SU-DHL-6 (cell line): ENCODE measurements around the gene CSF2RB.

Source experiments
- H2AFZ ChIP-seq: fragments of 200-600 bp; sonication (generic); 2 replicates; pipeline ENCODE4 v1.6.1; 2014; ENCODE audit warnings: low read depth, mild to moderate bottlenecking, moderate library complexity, mixed read lengths, antibody characterized with exemption, low read length; ENCODE audit not compliant: severe bottlenecking
- H3F3A ChIP-seq: fragments of 200-600 bp; shearing (Covaris generic); 2 replicates; pipeline ENCODE4 v1.6.0; 2016; ENCODE audit warnings: antibody characterized with exemption, mild to moderate bottlenecking; ENCODE audit not compliant: insufficient read depth
- H3K27ac ChIP-seq: fragments of 200-600 bp; sonication (generic); 2 replicates; pipeline ENCODE4 v1.5.1; 2016; ENCODE audit warnings: low read depth, mild to moderate bottlenecking, low read length, moderate library complexity, mixed read lengths
- H3K27me3 ChIP-seq: fragments of 200-600 bp; sonication (generic), shearing (Covaris generic); 2 replicates; pipeline ENCODE4 v1.6.0; 2014; ENCODE audit warnings: mild to moderate bottlenecking, low read length
- H3K36me3 ChIP-seq: fragments of 200-600 bp; sonication (generic); 2 replicates; pipeline ENCODE4 v1.6.1; 2014; ENCODE audit warnings: mild to moderate bottlenecking, low read length, mixed read lengths
- H3K4me2 ChIP-seq: fragments of 300-600, 200-600 bp; shearing (Covaris generic), sonication (generic); 2 replicates; pipeline ENCODE4 v1.6.0; 2014; ENCODE audit warnings: low read length, low read depth, mild to moderate bottlenecking; ENCODE audit not compliant: poor library complexity, severe bottlenecking
- H3K4me3 ChIP-seq: fragments of 200-600 bp; sonication (generic); 2 replicates; pipeline ENCODE4 v1.5.1; 2014; ENCODE audit warnings: antibody characterized with exemption, low read length, mild to moderate bottlenecking, mixed read lengths; ENCODE audit not compliant: insufficient read depth, poor library complexity, severe bottlenecking
- H3K79me2 ChIP-seq: fragments of 200-600 bp; sonication (generic); 2 replicates; pipeline ENCODE4 v1.6.1; 2014; ENCODE audit warnings: mild to moderate bottlenecking, low read length, moderate library complexity; ENCODE audit not compliant: insufficient read depth
- H3K9ac ChIP-seq: fragments of 200-600 bp; sonication (generic); 2 replicates; pipeline ENCODE4 v1.7.0; 2014; ENCODE audit warnings: mild to moderate bottlenecking, low read length
- H3K9me2 ChIP-seq: fragments of 200-600 bp; sonication (generic); replicated peaks from 2 replicates; pipeline ENCODE4 v1.6.1; 2014; ENCODE audit warnings: low read length; ENCODE audit not compliant: insufficient read depth
- H3K9me3 ChIP-seq: fragments of 200-600 bp; sonication (generic); 2 replicates; pipeline ENCODE4 v1.6.1; 2014; ENCODE audit warnings: low read length, mixed read lengths; ENCODE audit not compliant: insufficient read depth
- H4K20me1 ChIP-seq: fragments of 200-600 bp; sonication (generic); 2 replicates; pipeline ENCODE4 v1.6.1; 2014; ENCODE audit warnings: low read depth, mild to moderate bottlenecking, antibody characterized with exemption, low read length, moderate library complexity, mixed read lengths
- CTCF ChIP-seq: fragments of 200-600 bp; sonication (generic); IDR thresholded peaks from one replicate; pipeline ENCODE4 v1.5.1; 2017; ENCODE audit warnings: antibody characterized with exemption, mild to moderate bottlenecking, low read length, moderate library complexity; ENCODE audit not compliant: insufficient read depth, poor library complexity, severe bottlenecking
- EZH2phosphoT487 ChIP-seq: fragments of 200-600 bp; sonication (generic), shearing (Covaris generic); conservative IDR thresholded peaks from 2 replicates; pipeline ENCODE4 v1.6.1; 2018; ENCODE audit warnings: mild to moderate bottlenecking, antibody characterized with exemption, low read length, moderate library complexity, mixed read lengths

CSF2RB gene

GRCh38 chr22:36886016-36886415 is 27.4 kb upstream of the CSF2RB start:
- Histone ChIP-seq H3K36me3 (no peaks in the 10 kb centered on the region), H3K9ac (no peak overlapping the region), H3K27ac (no peak overlapping the region), H3K9me2 (no peaks in the 10 kb centered on the region), H3K9me3 (peaks cover 9% of the 10 kb centered on the region; the same call in 1 of the 2 replicates), H4K20me1 (no peaks in the 10 kb centered on the region), H3F3A (no peaks in the 10 kb centered on the region), H3K27me3 (no peaks in the 10 kb centered on the region), H2AFZ (no peak overlapping the region), H3K4me3 (no peak overlapping the region), H3K4me2 (no peak overlapping the region), H3K79me2 (no peaks in the 10 kb centered on the region)
- TF ChIP-seq EZH2phosphoT487 (no peak), CTCF (no peak)

- TF ChIP-seq EZH2phosphoT487 = no peak
- no peak for TF ChIP-seq CTCF
Measured at GRCh38 chr22:36887162-36887561, 26.3 kb upstream of the CSF2RB start.

DNA sequence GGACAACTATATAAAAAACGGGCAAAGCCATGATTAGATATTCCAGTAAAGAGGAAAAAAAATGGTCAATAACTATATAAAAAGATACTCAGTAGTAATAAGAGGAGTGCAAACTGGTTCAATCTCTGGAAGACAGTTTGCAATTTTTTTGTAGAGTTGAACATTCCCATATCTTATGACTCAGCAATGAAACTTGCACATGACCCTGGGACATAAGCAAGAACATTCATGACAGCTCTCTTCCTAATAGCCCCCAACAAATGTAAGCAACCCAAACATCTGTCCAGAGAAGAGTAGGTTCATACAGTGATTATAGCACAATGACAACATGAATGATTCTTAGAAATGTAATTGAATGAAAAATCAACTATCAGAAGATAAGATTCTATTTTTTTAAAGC is 21.8 kb upstream of the CSF2RB start:
- H3K27me3 ChIP-seq = no peaks in the 10 kb centered on the region

More at GRCh38 chr22:36887162-36887561, 26.3 kb upstream of the CSF2RB start:
- no peaks in the 10 kb centered on the region for H3K36me3 ChIP-seq
- H3K79me2 ChIP-seq = no peaks in the 10 kb centered on the region
- H3K4me2 ChIP-seq = no peak overlapping the region
- no peak overlapping the region for H3K4me3 ChIP-seq
- no peaks in the 10 kb centered on the region for H3K27me3 ChIP-seq
- no peak overlapping the region for H2AFZ ChIP-seq
- no peak overlapping the region for H3K27ac ChIP-seq
- H3K9me2 ChIP-seq = no peaks in the 10 kb centered on the region
- no peak overlapping the region for H3K9ac ChIP-seq
- H3K9me3 ChIP-seq = no peaks in the 10 kb centered on the region
- H4K20me1 ChIP-seq = no peaks in the 10 kb centered on the region
- no peaks in the 10 kb centered on the region for H3F3A ChIP-seq

More for the DNA sequence above, 21.8 kb upstream of the CSF2RB start:
- H3K79me2 ChIP-seq = no peaks in the 10 kb centered on the region
- H3K4me3 ChIP-seq = no peak overlapping the region
- no peak overlapping the region for H3K4me2 ChIP-seq
- H3K27ac ChIP-seq = no peak overlapping the region
- no peaks in the 10 kb centered on the region for H3K9me3 ChIP-seq
- no peaks in the 10 kb centered on the region for H3F3A ChIP-seq
- H2AFZ ChIP-seq = no peak overlapping the region
- no peaks in the 10 kb centered on the region for H4K20me1 ChIP-seq
- H3K36me3 ChIP-seq = no peaks in the 10 kb centered on the region
- TF ChIP-seq EZH2phosphoT487 (no peak), CTCF (no peak)
- H3K9me2 ChIP-seq = no peaks in the 10 kb centered on the region
- no peak overlapping the region for H3K9ac ChIP-seq
